ENCODE results near the gene GALNT16. TPM values are rescaled to one million over a fixed set of nuclear protein-coding genes. Genes with fewer than 3 reads are reported as not detected.
A peak's percentile ranks its signal among the peaks of the same experiment; 100 is the strongest.

The GALNT16 gene
- total and polyA plus RNA-seq, 8 donors = 0.53 to 2.2 (median 1.6) TPM; not detected in 1

DNA sequence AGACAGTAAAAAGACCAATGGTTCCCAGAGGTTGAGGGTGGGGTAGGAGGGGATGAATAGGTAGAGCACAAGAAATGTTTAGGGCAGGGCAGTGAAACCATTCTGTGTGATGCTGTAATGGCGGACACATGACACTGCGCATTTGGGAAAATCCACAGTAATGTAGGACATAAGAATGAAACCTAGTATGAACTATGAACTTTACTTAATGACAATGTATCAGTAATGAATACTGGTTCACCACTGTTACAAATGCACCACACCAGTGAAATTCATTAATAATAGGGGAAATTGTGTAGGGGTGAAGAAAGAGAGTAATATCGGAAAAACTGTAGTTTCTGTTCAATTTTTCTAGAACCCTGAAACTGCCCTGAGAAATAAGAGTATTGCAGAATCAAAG is 132.5 kb downstream of the GALNT16 start:
- DNase-seq = no peak
- WGBS, 5 donors = 90 to 95% (median 94%) methylated on average over 3 of the region's 3 CpGs
- peaks cover 19 to 73% (median 46%) of the 10 kb centered on the region in 4 donors for H3K4me1 ChIP-seq
- intact Hi-C loops (cut with DNase I; ENCODE audit: low total_unique reads) = no loop called here
- TF ChIP-seq EP300 (IDR thresholded peaks at IDR 0.05) (no peak), POLR2A (IDR thresholded peaks at IDR 0.05) (no peak), POLR2AphosphoS5 (IDR thresholded peaks at IDR 0.05) (no peak)
- TF ChIP-seq, protein P1, sequence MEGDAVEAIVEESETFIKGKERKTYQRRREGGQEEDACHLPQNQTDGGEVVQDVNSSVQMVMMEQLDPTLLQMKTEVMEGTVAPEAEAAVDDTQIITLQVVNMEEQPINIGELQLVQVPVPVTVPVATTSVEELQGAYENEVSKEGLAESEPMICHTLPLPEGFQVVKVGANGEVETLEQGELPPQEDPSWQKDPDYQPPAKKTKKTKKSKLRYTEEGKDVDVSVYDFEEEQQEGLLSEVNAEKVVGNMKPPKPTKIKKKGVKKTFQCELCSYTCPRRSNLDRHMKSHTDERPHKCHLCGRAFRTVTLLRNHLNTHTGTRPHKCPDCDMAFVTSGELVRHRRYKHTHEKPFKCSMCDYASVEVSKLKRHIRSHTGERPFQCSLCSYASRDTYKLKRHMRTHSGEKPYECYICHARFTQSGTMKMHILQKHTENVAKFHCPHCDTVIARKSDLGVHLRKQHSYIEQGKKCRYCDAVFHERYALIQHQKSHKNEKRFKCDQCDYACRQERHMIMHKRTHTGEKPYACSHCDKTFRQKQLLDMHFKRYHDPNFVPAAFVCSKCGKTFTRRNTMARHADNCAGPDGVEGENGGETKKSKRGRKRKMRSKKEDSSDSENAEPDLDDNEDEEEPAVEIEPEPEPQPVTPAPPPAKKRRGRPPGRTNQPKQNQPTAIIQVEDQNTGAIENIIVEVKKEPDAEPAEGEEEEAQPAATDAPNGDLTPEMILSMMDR (IDR thresholded peaks at IDR 0.05) = no peak
- H3K36me3 ChIP-seq = peaks cover 43 to 86% (median 84%) of the 10 kb centered on the region in 4 donors
- no peak overlapping the region for H3K4me3 ChIP-seq
- H3K9me3 ChIP-seq = no peaks in the 10 kb centered on the region
- H3K27me3 ChIP-seq = no peaks in the 10 kb centered on the region
- no peak overlapping the region for H3K27ac ChIP-seq

DNA sequence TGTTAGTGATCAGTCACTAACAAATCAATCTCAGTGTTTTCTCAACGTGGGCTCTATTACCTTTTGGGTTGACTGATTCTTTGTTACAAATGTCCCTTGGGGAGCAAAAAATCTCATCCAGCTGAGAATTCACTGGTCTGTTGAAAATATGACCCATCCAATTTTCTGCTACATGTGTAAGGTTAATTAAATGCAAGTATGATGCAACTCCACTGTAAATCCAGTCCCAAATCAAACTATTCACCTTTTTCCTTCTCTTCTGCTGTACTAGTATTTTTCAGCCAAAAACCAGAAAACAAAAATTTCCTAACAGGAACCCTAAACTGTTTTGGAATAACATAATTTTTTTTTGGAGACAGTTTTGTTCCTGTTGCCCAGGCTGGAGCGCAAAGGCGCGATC is 136.0 kb downstream of the GALNT16 start:
- Histone ChIP-seq H3K4me1 (peaks cover 37 to 83% (median 58%) of the 10 kb centered on the region in 4 donors), H3K27ac (no peak overlapping the region), H3K4me3 (no peak overlapping the region), H3K36me3 (peaks cover 37 to 55% (median 53%) of the 10 kb centered on the region in 4 donors), H3K9me3 (no peaks in the 10 kb centered on the region), H3K27me3 (no peaks in the 10 kb centered on the region)
- no peak for TF ChIP-seq POLR2A (IDR thresholded peaks at IDR 0.05)
- no peak for DNase-seq
- WGBS, 5 donors = 81 to 89% (median 86%) methylated on average over 4 of the region's 4 CpGs
- intact Hi-C loops (cut with DNase I; ENCODE audit: low total_unique reads) = no loop called here

DNA sequence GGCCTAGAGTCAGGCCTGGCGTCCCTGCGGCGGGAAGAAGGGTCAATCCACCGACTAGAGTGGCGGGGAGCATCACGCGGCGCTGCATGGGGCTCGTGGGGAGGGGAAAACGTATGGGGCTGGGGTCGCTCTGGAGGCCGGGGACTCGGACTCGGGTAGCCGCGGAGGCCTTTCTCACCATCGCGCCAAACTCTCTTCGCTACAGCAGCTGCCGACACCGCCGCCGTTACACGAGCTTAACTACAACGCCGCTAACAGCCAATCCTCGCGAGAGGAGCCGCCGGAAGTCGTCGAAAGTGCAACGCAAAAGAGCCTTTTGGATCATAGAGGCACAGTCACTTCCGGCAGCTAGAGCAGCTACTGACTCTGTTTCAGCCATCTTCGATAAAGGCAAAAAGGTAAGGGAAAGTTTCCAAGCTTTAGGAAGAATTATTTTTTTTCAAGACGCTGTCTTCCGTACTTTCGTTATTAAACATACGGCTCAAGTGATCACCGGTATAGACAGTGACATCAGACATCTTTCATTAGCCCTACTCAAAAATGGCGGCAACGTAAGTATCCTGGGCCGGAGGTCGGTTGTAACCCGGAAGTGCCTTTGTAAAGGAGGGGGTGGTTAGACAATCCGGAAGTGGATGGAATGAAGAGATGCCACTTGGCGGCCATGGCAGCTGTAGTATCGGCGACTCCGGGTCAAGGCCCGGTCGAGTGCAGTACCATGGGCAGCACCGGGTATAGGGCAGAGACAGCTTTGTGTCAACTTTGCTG is 138.3 kb downstream of the GALNT16 start, which contains the start of the genes ERH and SLC39A9:
Gene ERH (minus strand): TSS at position 247 of the 765 bp plus-strand sequence. CDS start 66 bp downstream, at position 181.
Gene SLC39A9 (plus strand): TSS at position 640 of the 765 bp plus-strand sequence. CDS start 678 bp downstream, outside the sequence.
- no peaks in the 10 kb centered on the region for H3K27me3 ChIP-seq
- H3K36me3 ChIP-seq = peaks cover 20 to 32% (median 30%) of the 10 kb centered on the region in 4 donors
- H3K27ac ChIP-seq = peak within 1 kb of the TSS; percentile 76 to 93 (median 90)
- WGBS, 5 donors = 0% methylated on average over 50 to 53 of the region's 53 CpGs
- H3K4me3 ChIP-seq = peak within 1 kb of the TSS; percentile 80 to 93 (median 86)
- peak; percentile 96 to 99 for DNase-seq
- intact Hi-C loops (cut with DNase I; ENCODE audit: low total_unique reads) = no loop called here
- TF ChIP-seq, protein P1 (IDR thresholded peaks at IDR 0.05) = no peak
- peak; percentile 48 to 84 (median 77) for TF ChIP-seq POLR2AphosphoS5 (IDR thresholded peaks at IDR 0.05)
- peaks cover 38 to 77% (median 57%) of the 10 kb centered on the region in 4 donors for H3K4me1 ChIP-seq
- no peaks in the 10 kb centered on the region for H3K9me3 ChIP-seq

DNA sequence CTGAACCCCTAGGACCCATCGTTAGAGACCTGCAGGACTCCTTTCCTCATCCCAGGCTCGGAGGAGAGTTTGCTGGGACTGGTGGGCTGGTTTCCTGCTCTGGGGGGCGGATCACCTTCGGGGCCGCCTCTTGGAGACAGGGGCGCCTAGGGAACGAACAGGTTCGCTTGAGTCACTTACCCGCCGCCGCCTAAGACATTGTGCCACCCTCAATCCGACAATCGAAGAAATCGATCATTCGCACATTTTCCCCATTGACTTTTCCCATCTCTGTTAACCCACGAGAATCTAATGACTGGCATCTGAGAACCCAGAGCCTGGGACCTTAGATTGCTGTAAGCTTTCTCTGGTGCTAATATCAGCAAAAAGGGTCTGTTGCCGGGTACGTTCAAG is 138.9 kb downstream of the GALNT16 start:
- peak overlapping the region; percentile 80 to 93 (median 86) for H3K4me3 ChIP-seq
- TF ChIP-seq POLR2AphosphoS5 (IDR thresholded peaks at IDR 0.05) (no peak), POLR2A (IDR thresholded peaks at IDR 0.05) (no peak), EP300 (IDR thresholded peaks at IDR 0.05) (no peak)
- TF ChIP-seq, protein P1 (IDR thresholded peaks at IDR 0.05) = no peak
- peak overlapping the region; percentile 76 to 93 (median 90) for H3K27ac ChIP-seq
- no peaks in the 10 kb centered on the region for H3K9me3 ChIP-seq
- peaks cover 14 to 26% (median 24%) of the 10 kb centered on the region in 4 donors for H3K36me3 ChIP-seq
- WGBS, 5 donors = 0 to 2% (median 1%) methylated on average over 18 of the region's 18 CpGs
- no peaks in the 10 kb centered on the region for H3K27me3 ChIP-seq
- DNase-seq = no peak
- H3K4me1 ChIP-seq = peaks cover 38 to 74% (median 57%) of the 10 kb centered on the region in 4 donors
- intact Hi-C loops (cut with DNase I; ENCODE audit: low total_unique reads) = no loop called here
